Upper lobe of left lung (tissue), 4 donors: ENCODE measurements around the gene MRPS27.

Experiments
- EP300 ChIP-seq, 4 donors: sonication (generic); formaldehyde crosslinking; IDR thresholded peaks; one replicate each; pipeline ENCODE4 v1.5.1; 2017; ENCODE audit warnings: antibody characterized with exemption in 4 of 4, control low read depth in 2 of 4
- TF ChIP-seq, protein P1 (sequence below), 6 experiments: fragments of 450-650 bp in 4 of 6; fragments of 200-600 bp in 2 of 6; sonication (generic) in 2 of 6; IDR thresholded peaks; one replicate each; pipeline ENCODE4 v1.5.1; 2016 to 2019; ENCODE audit warnings: antibody characterized with exemption in 6 of 6

DNA sequence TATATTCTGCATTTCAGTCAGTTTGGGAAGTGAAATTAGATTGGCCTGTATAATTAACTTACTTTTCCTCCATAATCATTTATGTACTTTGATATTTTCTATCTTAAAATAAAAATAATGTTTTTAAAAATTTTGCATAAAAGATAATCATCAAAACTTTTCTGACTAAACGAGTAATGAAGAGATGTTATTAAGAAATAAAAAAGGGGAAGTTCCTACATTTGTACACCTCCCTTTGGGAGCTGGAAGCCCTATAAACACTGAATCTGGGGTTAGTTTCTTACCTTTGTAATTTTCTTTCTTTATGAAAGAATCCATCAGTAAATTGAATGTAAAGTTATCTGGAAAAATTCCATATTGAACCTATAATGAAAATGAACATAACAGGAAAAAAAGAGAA lies 86.2 kb downstream of the MRPS27 start:
- TF ChIP-seq, protein P1, sequence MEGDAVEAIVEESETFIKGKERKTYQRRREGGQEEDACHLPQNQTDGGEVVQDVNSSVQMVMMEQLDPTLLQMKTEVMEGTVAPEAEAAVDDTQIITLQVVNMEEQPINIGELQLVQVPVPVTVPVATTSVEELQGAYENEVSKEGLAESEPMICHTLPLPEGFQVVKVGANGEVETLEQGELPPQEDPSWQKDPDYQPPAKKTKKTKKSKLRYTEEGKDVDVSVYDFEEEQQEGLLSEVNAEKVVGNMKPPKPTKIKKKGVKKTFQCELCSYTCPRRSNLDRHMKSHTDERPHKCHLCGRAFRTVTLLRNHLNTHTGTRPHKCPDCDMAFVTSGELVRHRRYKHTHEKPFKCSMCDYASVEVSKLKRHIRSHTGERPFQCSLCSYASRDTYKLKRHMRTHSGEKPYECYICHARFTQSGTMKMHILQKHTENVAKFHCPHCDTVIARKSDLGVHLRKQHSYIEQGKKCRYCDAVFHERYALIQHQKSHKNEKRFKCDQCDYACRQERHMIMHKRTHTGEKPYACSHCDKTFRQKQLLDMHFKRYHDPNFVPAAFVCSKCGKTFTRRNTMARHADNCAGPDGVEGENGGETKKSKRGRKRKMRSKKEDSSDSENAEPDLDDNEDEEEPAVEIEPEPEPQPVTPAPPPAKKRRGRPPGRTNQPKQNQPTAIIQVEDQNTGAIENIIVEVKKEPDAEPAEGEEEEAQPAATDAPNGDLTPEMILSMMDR (IDR thresholded peaks at IDR 0.05) = no peak
- TF ChIP-seq EP300 (IDR thresholded peaks at IDR 0.05) = no peak
